Activated CD8-positive, alpha-beta memory T cell treated with anti-CD3 and anti-CD28 coated beads for 24 hours (primary cell): ENCODE measurements around the gene KCTD1.

Experiments
- DNase-seq: peaks from one replicate; pipeline ENCODE4 v3.0.0-alpha.2; 2020

The KCTD1 gene

DNA sequence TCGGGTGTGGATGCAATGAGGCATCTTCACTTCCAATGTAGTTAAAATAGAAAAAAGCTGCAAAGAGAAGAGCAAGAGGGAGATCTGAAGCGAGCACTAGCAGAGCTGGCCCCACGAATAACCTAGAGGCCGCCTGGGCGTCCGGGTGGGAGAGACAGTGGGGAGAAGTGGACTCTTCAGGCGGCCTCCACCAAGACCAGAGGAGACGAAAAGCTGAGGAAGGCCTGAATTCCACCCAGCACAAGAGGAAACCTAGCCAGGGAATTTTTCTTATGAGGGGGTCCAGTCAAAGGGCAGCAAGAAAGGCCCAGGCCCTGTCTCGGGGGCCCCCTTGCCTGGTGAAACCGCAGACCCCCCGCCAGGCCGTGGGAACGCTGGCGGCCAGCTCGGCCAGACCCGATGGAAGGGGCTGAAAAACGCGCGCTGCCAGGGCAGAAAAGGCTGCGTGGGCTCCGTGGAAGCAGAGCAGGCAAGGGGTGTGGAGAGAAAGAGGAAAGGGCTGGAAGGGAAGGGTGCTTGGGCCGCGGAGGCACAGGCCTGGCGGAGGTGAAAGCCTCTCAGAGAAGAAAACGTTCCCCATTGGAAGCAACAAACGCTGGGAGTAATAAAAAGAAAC lies 69.2 kb downstream of the KCTD1 start:
- DNase-seq = no peak

DNA sequence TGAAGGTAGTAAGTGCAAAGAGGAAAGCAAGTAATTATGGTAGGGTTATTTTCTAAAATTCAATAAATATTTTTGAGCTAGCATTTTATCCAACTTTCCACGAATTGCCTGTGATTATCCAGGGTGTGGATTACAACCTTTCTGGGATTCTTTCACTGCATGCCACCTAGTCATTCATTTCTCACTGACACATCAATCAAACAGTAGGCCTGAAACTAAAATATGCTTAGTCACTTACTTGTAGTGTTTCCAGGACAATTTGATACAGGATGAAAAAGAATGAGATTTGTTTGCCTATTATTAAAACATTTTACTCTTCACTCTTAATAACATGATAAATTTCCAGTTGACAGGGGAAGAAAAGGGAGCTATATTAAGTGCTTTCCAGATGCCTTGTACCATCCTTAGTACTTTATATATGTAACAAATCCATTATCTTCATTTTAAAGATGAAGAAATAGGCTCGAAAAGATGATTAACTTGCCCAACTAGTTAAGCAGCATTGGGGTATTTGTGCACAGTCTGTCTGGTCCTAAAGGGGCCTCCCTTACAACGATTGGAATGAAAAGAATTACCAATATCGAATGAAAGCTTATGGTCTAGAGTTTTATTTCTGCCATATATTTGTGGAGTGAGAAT lies 70.4 kb downstream of the KCTD1 start:
- DNase-seq = no peak

- no peak for DNase-seq
Measured at GRCh38 chr18:26476697-26477096, 71.7 kb downstream of the KCTD1 start.

- no peak for DNase-seq
Measured at GRCh38 chr18:26474542-26474941, 73.8 kb downstream of the KCTD1 start.

GRCh38 chr18:26473672-26474071 lies 74.7 kb downstream of the KCTD1 start:
- DNase-seq = no peak

DNA sequence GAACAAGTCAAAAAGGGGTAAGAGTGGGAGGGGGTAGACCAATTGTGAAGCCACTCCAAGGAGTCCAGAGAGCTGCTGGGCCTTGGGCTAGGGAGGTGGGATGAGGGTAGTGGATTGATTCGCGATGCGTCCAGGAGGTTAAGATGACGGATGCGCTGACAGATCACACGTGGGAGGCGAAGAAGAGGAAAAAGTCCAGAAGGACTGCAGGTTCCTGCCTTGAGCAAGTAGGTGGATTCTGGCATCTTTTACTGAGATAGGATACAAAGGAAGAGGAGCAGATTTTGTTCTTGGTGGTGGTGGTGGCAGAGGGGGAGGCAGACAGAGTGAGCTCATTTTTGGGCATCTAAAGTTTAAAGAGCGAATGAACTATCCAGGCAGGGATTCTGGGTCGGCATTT lies 76.5 kb downstream of the KCTD1 start:
- no peak for DNase-seq

- DNase-seq = no peak
Measured at GRCh38 chr18:26471027-26471426, 77.3 kb downstream of the KCTD1 start.

GRCh38 chr18:26470011-26470637 lies 78.2 kb downstream of the KCTD1 start:
- DNase-seq = no peak

DNA sequence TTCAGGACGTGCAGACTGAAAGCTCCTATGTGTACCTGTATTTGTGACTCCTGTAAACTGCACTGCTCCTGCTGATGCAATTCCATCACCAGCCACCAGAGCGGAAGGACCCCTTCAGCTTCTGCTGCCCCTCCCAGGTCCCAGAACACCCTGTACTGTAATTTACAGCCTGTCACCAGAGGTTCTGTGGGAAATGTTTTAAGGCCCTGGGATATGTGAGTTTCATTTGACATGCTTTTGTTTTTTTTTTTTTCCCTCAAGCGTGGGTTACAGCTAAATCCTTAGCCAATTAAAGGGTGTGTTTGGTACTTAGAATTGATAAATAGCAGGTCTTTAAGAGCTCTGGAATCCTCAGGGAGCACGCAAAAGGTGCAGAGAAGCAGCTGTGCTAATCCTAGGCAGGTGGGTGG lies 79.4 kb downstream of the KCTD1 start:
- DNase-seq = no peak

GRCh38 chr18:26466026-26466425 lies 82.3 kb downstream of the KCTD1 start:
- DNase-seq = no peak

- DNase-seq = no peak
Measured at GRCh38 chr18:26465431-26465830, 82.9 kb downstream of the KCTD1 start.

DNA sequence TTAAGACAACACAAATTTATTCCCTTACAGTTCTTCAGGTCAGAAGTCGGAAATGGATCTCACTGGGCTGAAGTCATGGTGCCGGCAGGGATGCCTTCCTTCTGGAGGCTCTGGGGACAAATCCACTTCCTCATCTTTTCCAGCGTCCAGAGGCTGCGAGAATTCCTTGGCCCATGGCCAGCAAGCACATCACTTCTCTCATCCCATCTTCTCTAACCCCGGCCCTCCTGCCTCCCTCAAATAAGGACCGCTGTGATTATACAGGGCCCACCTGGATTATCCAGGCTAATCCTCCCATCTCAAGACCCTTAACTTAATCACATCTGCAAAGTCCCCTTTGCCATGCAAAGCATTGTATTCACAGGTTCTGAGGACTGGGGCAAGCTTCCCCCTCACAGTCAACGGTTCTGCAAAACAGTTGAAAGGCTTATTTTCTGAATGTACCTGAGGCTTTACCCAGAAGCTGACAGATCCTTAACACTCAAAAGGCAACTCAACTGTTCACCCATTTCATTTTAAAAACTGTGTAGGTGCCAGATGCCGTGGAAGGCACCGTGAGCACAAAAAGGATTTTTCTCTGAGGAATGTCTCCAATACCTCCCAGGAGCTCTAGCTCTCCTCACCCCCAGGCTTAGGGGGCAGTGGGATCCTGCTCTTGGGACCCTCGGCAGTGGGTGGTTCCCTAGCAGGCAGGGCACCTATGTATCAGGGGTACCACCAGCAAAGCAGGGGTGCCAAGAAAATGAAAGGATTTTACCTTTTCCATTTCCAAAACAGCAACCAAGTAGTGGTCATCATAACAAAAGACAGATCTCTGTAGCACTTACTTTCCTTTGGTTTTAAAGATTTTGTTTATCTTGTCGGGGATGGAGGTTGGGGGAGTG lies 84.0 kb downstream of the KCTD1 start:
- no peak for DNase-seq

GRCh38 chr18:26462355-26462754 lies 86.0 kb downstream of the KCTD1 start:
- no peak for DNase-seq

DNA sequence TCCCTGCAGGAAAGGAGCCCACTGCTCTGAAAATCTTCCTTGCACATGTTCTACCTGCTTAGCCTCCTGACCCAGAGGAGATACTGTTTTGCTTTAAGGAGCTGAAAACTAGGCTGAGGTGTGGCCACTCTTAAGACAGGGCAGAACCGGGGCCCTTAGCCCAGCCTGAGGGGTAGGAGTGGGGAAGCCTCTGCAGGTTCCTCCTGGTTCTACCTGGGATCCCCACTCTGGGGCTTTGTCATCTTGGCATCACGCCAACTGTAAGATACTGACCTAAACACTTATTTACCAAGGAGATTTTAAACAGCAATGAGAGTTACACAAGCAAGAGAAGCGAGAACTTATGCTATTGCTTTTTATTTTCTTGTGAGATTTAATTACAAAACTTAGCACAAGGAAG lies 86.9 kb downstream of the KCTD1 start:
- no peak for DNase-seq

DNA sequence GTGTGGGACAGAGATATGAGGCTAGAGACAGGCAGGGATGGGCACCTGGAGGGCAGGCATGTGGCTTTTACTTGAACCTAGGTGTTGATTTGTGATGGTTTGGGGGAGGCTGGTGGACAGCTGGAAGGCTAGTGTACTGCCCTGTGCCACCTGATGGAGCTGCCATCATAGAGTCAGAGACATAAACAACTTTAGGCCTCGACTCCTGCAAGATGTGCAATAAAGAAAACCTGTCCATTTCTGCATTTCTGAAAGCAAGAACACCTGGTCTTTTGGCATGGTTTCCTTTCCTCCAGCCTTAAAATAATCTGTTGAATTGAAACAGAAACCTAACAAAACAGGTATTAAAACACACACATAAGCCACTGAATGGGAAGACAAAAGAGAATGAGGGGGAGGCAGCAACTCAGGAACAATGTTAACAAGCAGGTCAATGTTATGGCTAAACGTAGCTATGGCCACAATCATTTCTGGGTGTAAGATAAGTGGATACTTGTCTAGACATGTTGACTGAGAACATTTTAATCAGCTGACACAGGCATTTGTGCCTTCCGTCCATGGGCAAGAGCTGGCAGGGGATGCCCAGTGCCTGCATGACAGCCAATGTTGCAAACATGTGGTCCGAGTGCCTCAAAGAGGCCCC lies 87.8 kb downstream of the KCTD1 start:
- no peak for DNase-seq

DNA sequence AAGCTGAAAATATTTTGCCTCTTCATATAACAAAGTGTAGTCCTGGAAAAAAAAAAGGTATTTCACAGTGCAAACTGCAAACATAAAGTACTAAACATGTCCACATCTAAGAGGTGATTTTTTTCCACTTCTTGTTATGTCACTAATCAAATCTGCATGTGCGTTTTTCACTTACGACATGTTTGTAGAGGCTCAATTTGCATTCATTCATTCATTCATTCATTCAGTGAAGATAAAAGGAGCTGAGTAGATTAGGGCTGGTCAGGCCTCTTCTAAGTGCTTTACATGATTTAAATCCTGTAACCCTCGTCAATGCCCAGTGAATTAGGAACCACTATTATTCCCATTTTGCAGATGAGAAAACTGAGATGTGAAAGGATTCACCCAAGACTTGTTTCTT lies 88.5 kb downstream of the KCTD1 start:
- no peak for DNase-seq

GRCh38 chr18:26459340-26459739 lies 89.0 kb downstream of the KCTD1 start:
- no peak for DNase-seq

GRCh38 chr18:26458526-26459232 lies 89.7 kb downstream of the KCTD1 start:
- no peak for DNase-seq

GRCh38 chr18:26457611-26458353 lies 90.6 kb downstream of the KCTD1 start:
- no peak for DNase-seq

DNA sequence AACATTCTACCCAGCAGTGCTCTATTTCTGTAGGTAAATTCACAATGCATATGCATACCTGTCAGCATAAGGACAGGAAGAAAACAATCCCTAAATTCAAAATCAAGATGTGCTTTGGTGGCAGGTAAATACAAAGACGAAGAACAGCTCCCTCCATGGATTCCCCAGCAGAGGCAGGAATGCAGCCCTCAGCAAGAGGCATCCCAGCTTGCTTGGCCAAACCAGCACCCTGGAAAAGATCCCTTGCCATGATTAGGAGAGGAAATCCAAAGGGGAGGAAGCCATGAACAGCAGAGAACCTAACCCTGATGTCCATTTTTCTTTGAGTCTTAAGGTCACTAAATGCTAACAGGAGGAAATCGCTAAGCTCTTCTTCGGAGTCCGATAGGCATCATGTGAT lies 91.2 kb downstream of the KCTD1 start:
- no peak for DNase-seq

- no peak for DNase-seq
Measured at GRCh38 chr18:26456070-26456491, 92.3 kb downstream of the KCTD1 start.

GRCh38 chr18:26455639-26456038 lies 92.7 kb downstream of the KCTD1 start:
- no peak for DNase-seq
